Bone marrow (tissue), 2 donors: ENCODE results near the gene UBE2F.
A peak's percentile ranks its signal among the peaks of the same experiment; 100 is the strongest.
"Not testable (repeated sequence)": the region's sequence is repeated elsewhere in the genome, so short reads cannot be mapped to it uniquely, and the experiment has no call there.

Experiments used
- DNase-seq, 2 donors: peaks; one replicate each; lab custom pipeline; 2025; lab: John Stamatoyannopoulos, UW

UBE2F gene

DNA sequence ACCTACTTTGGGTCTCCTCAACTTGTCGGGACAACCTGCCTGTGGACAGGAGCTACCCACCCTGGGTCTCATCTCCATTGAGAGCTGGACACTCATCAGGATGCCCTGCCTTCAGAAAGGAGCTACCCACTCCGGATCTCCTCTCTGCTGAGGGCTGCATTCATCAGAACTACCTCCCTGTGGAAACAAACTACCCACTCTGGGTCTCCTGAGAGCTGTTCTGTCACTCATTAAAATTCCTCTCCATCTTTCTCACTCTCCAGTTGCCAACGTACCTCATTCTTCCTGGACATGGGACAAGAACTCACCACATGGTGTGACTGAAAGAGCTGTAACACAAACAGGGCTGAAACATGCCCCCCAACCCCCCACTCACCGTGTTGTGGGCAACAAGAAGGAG, 22.5 kb upstream of the UBE2F start:
- no peak for DNase-seq

DNA sequence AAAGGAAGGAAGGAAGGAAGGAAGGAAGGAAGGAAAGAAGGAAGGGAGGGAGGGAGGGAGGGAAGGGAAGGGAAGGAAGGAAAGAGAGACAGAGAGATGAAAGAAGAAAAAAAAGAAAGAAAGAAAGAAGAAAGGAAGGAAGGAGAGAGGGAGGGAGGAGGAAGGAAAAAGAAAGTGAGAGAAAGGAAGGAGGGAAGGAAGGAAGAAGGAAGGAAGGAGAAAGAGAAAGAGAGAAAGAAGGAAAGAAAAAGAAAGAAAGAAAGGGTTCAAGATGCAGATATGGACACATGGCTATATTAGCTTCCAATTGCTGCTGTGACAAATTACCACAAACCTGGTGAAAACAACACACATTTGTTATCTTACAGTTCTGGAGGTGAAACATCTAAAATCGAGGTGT, 20.4 kb upstream of the UBE2F start:
- DNase-seq = no peak

DNA sequence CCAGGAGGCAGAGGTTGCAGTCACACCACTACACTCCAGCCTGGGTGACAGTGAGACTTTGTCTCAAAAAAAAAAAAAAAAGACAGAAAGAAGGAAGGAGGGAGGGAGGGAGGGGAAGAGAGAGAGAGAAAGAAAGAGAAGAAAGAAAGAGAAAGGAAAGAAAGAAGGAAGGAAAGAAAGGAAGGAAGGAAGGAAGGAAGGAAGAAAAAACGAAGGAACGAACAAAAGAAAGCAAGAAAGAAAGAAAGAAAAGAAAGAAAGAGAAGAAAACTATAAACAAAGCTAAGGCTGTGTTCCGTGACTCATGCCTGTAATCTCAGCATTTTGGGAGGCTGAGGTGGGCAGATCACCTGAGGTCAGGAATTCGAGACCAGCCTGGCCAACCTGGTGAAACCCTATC, 15.5 kb upstream of the UBE2F start:
- DNase-seq = not testable (repeated sequence)

DNA sequence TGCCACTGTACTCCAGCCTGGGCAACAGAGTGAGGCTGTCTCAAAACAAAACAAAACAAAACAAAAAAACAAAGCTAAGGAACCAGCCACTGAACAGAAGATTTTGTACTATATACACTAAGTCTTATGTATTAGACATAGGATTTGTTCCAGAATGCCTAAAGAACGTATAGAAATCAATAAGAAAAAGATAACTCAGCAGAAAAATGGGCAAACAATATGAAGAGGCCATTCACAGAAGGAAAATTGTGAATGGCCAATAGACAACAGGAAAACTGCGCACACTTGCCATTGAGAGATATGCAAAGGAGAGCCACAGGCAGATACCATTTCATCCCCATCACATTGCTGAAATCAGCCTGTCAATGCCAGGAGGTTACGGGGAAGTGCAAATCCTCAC, 14.9 kb upstream of the UBE2F start:
- DNase-seq = no peak

DNA sequence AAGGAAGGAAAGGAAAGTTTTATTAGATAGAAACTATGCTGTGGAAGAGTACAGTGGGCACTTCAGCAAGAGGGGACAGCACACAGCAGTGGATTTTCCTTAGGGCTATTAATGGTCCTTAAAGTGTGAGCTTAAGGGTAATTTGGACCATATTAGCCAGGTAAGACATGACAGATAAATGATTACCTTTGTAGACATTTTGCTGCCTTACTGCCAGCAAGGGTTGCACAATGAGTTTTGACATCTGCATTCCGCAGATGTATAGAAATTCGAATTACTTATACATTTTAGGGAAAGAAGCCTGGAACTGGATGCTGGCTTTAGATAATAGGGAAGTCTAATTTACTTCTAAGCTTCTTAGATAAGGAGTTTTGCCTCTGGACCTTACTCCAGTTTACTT, 14.0 kb upstream of the UBE2F start:
- no peak for DNase-seq

DNA sequence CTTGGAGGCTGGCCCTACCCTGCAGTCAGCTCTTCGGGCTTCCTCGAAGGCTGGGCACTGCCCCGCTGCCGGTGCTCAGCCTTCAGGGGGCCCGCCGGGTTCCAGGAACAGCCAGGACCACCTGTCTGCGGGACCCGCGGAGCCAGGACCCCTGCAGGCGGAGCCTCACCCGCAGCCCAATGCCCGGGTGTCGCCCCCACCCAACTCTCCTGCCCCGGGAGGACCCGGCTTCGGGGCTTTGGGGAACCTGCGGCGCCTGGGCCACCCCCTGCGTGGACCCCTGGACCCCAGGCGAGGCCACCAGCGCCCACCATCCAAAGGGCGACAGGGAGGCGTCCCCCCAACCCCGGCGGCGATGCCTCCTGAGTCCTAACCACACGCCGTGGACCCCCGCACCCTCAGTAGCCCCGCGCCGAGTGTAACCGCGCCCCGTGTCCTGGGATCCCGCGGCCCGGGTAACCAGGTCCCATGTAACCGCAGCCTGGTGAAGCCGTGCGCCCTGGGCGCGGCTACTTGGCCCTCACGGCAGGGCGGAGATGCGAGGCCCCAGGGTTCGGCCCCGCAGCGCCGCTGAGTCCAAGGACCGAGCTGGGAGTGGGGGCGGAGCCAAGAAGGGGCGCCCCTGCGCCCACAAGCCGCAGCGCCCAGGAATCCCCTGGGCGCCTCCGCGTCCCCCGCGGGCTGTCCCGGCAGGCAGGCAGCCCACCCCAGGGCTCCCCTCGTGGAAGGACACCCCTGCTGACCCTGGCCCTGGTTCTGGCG, 11.0 kb upstream of the UBE2F start:
- DNase-seq = no peak

DNA sequence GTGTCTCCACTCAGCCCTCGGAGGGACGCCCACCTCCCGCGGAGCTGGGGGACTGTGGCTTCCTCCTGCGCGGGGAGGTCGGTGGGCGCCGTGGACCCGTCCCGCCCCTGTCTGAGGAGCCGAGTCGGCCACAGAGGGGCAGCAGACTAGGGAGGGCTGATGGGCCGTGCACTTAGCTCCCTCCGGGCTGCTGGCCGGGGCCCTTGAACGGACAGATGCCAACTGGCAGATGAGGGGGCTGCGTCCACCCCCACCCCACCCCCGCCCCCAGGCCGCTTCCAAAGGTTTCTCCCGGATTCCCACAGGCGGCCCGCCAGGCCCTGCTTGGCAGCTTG, 10.4 kb upstream of the UBE2F start:
- DNase-seq = no peak

DNA sequence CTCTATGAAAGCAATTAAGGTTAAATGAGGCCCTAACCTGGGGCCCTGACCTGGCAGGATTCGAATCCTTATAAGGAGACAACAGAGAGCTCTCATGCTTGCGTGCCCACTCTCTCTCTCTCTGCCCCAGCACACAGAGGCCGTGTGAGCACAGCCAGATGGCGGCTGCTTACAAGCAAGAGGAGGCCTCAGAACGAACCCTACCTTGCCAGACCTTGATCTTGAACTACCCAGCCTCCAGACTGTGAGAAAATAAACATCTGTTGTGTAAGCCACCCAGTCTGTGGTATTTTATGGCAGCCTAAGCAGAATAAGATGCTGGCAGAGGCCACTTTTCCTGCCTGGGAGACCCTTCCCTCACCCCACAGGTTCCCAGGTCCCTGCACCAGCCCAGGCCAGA, 5.2 kb upstream of the UBE2F start:
- no peak for DNase-seq

DNA sequence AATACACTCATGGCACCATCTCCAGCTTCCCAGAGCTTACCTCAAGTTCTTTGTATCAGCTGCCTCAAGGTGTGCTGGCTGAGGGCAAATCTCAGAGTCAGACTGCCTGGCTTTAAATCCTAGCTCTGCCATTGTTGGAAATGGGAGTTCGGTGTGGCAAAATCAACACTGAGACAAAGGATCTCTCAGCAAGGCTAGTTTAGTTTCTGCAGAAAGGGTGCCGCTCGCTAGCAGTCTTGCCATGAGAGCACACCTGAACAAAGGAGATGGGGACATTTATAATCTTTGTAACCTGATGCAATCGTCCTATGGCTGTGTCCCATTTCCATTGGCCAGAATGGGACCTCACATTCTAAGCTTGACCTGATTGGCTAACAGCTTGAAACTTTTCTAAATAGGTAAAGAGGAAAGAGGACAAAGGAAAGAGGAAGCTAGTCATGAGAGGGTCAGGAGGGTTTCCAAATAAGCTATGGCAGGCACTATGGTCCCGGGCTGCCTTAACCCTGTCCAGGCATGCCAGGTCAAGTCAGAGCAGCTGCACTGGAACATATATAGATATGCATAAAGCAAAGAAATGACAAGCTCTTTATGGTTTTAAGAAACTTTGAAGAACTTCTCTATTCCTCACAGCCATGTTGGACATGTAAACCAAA, 4.3 kb upstream of the UBE2F start:
- DNase-seq = no peak

DNA sequence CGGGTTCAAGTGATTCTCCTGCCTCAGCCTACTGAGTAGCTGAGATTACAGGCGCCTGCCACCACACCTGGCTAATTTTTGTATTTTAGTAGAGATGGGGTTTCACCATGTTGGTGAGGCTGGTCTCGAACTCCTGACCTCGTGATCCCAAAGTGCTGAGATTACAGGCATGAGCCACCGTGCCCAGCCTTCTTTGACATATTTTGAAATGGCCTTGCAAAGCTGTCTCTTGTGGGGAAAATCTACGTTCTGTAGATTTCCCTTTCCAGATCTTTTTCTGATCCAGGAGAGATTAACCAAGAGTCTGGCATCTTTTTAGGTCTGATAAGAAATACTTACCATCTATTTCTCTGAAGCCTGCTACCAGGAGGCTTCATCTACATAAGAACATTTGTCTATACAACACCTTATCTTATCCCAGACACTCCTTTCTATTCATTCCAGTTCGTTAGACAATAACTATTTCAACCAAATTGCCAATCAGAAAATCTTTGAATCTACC, 3.3 kb upstream of the UBE2F start:
- not testable (repeated sequence) for DNase-seq

DNA sequence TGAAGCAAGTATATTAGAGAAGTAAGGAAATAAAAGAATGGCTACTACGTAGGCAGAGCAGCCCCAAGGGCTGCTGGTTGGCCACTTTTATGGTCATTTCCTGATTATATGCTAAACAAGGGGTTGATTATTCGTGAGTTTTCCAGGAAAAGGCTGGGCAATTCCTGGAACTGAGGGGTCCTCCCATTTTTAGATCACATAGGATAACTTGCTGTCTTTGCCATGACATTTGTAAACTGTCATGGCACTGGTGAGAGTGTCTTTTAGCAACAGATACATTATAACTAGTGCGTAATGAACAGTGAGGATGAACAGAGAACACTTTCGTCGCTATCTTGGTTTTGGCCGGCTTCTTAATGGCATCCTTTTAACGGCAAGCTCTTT, 2.6 kb upstream of the UBE2F start:
- no peak for DNase-seq

DNA sequence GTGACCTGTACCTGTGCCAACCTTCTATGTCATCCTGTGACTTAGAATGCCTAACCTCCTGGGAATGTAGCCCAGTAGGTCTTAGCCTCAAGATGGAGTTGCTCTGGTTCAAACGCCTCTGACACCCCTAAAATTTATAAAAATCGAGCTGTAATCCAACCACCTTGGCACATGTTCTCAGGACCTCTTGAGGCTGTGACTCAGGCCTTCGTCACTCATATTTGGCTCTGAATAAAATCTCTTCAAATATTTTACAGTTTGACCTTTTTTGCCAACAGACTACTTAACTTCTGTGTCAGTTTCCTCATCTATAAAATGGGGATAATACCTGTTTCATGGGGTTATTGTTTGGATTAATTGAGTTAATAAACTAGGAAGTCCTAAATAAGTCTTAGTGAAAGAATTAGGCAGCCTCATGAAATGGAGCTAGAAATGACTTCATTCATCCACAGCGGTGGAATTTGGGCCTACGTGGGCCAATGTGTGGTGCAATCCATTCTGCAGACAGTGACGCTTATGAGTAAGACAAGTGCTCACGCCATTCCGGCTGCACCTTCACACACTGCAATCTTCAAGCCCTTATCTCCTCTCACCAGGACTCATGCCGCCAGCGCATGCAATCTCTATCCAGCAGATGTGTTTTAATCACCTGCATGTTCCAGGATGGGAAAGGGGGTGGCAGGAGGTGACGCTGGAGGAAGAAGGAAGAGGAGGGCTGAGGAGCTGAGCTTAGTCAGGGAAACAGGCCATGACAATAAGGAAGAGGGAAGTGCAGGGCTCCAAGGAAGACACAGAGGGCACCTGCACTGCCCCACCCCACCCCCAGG, 2.0 kb upstream of the UBE2F start:
- no peak for DNase-seq

DNA sequence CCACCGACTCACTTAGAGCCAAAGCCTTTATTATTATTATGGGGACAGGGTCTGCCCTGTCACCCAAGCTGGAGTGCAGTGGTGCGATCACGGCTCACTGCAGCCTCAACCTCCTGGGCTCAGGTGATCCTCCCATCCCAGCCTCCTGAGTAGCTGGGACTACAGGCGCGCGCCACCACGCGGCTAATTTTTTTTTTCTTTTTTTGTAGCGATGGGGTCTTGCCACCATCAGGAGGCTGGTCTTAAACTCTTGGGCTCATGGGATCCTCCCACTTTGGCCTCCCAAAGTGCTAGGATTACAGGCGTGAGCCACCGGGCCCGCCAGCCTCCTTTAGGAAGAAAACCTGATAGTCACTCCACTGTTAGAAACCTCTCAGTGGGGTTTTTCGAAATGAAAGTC, 970 bp upstream of the UBE2F start:
- DNase-seq = not testable (repeated sequence)

DNA sequence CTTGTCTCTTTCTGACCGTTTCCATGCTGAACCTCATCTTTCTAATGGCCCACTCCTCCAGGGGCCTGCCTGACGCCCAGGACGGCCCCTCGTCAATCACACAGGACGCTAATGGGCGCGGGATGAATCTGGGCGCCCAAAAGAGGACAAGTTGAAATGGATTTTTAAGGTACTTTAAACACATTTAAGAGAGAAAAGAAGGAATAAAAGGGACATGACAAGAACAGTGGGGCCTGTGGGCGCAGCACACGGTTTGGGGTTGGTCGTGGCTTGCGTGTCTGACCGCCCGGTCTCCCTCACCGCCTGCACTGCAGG, 607 bp upstream of the UBE2F start:
- DNase-seq = no peak

DNA sequence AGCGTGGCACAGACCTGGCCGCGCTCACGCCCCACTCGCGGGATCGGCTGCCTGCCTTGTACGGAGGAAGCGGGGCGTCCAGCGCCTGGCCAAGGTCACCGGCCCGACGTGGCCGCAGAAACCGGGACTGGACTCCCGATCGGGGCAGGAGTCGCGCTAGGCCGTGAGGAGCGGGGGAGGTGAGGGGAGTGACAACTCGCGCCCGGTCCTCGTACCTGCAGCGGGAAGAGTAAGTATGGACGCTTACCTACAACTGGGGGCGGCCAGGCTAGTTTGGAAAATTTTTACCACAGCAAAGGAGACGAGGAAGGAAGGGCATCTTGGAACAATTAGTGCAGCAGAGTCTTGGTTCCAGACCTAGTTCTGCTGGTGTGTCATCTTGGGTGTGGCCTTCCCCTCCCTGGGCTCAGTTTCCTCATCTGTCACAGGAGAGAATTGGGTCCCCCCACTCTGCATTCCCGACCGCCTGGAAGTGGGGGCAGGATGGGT, 693 bp downstream of the UBE2F start:
- no peak for DNase-seq

DNA sequence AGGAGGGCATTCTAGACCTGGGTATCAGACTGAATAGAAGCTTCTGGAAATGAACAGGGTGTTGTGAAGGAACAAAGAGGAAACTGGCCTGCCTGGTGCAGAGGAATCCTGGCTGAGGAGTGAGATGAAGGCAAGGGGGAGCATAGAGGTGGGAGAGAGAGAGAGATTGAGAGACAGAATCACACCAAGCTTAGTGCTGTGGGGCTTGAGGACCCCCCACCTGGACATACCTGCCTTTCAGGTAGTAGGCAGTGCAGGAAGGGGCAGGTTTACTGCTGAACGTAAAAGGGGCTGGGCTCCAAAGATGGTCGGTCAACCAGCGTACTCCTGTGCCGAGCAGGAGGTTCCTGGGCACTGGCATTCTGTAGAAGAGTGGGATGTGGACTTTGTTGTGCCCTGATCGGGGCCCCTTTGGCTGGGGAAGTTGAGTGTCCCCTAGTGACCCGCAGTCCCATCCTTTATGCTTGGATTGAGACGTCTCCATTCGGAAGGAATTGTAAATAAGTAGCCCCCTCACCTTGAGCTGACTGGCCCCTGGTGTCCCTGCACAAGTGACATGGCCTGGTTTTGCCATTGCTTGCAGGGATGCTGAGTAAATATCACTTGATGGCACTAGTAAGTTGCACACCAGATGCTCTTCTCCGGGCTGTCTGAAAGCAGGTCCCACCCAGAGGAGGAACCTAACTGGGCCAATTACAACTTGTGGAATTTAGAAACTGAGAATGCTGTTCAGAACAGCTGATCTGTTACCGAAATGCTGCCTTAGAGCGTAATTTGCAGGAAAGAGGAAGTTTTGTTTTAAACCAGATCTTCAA, 1.4 kb downstream of the UBE2F start:
- DNase-seq = peak; percentile 8 to 91

DNA sequence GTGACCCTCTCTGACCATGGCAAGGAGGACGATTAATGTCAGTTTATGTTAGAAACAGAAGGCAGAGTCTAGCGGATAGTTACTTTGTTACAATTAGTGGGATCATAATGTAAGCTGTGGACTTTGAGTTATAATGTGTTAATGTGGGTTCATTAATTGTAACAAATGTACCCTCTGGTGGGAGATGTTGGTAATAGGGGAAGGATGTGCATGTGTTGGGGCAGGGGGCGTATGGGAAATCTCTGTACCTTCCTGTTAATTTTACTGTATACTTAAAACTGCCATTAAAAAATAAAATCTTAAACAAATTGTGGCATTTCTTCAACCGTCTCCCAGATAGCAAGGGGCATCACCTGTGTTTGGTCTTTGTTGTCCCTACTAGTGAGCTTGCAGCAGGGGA, 4.8 kb downstream of the UBE2F start:
- DNase-seq = no peak

DNA sequence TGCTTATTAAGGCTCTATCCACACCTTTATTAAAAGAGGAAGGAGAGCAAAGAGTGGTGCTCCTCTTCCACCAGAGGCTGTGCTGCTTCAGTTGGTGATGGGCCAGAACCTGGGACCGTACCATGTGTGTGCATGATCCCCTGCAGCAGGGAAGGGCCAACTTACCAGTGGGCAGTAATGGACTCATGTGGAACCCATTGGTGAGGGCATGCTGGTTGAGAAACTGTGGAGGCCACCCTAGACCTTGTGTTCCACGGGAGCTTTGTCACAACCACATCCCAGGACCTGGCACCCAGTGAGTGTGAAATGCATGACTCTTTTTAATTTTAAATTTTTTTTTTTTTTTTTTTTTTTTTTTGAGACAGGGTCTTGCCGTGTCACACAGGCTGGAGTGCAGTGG, 5.4 kb downstream of the UBE2F start:
- no peak for DNase-seq

DNA sequence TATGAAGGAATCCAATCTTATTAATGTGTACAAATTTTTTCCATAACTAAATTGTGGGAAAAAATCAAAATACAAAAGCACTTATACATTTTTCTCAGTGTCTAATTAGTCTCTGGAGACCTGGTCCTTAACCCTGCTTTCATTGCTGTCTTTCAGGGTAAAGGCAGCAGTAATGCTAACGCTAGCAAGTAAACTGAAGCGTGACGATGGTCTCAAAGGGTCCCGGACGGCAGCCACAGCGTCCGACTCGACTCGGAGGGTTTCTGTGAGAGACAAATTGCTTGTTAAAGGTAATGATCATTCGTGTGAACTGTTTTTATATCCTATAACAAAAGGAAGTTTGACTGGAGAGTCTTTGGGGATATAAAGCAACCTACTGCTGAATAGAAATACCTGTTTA, 6.1 kb downstream of the UBE2F start:
- no peak for DNase-seq

DNA sequence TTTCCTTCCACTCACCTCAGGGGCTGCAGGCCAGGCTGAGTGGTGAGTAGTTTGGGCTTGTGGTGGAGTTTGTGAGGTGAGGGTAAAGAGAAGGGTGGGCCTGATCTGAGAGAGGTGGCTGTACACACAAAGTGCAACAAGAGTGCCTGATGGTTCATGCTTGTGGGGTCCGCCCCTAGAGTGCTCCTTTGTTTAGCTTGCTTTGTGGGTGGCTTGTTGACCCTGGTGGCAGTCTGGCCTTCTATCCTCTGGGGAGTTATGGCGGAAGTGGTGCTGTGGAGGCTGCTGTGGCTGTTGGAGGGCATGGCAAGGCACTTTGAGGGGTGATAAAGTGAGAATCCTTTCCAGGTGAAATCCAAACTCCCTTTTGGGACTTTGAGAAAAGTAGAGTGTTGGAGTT, 10.6 kb downstream of the UBE2F start:
- DNase-seq = no peak

DNA sequence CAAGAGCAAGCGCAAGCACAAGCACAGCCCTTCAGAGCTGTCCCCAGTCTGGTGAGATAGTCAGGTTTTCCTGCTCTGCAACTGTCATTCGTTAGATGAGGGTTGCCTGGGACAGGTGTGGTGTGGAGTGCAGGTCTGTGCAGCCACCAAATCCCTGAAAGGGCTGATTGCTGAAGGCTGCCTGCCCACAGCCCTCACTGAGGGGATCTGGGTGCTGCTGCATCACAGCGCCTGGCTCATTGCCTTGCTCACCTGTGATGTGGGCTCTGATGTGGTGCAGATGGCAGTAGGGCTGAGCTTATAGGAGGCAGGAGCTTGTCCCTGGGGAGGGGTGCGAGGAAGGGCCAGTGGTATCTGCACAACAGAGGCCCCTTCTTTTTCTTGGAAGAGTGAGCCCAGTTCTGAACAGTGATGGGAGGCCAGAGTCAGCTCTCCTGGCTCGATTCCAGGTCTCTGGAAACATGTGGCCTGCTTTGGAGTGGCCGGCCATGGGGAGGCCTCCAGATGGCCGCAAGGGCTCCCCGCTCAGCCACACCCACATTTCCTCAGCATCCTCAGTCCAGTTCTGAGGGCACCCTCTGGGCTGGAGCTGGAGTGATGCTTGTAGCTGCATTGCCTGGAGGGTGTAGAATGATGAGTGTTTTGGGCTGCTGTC, 11.4 kb downstream of the UBE2F start:
- no peak for DNase-seq

DNA sequence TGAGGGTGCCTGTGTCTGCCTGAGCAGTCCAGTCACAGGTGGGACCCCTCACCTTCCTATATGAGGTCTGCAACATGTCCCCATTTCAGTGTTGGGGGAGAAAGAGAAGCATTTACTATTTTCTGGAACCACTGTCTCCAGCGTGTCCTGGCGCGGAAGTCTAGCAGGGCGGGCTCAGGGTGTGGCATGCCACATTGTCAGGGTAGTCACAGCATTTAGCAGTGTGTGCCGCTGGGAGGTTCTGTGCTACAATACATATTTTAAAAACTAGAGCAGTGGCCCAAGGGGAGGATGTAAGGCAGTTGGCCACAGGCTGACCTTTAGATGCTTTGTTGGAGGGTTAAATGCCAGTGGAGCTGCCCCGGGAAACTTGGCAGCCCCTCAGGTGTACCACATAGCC, 12.5 kb downstream of the UBE2F start:
- no peak for DNase-seq
